Uterus (tissue), 2 donors: Measurements from ENCODE around the gene LAMA5.

ENCODE experiments used
- POLR2A ChIP-seq, 2 donors: fragments of 450-650 bp; IDR thresholded peaks; one replicate each; pipeline ENCODE4 v1.6.1; 2016; ENCODE audit warnings: antibody characterized with exemption in 2 of 2, mild to moderate bottlenecking in 1 of 2, moderate library complexity in 1 of 2
- TF ChIP-seq, protein P1 (sequence below), 4 experiments: fragments of 200-600 bp in 2 of 4; fragments of 450-650 bp in 2 of 4; sonication (generic) in 2 of 4; IDR thresholded peaks; one replicate each; pipeline ENCODE4 v1.5.1; 2016 to 2019; ENCODE audit warnings: antibody characterized with exemption in 4 of 4, mild to moderate bottlenecking in 2 of 4, moderate library complexity in 1 of 4

DNA sequence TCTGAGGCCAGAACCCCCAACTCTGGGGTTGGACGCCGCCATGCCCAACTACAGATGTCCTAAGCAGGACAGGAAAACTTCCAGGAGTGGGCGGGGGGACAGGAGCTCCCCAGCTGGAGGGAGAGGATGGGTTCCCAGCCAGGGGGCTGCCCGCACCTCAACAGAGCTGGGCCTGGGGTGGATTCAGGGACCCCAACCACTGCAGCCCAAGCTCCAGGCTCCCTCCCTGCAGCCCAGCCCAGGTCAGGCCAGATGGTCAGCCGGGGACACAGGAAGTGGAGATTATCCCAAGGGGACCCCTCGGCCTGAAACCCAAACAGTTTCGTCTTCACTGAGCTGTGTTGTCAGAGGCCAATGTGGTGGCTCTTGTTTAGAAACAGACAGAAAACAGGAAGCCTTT is 9.4 kb downstream of the LAMA5 start:
- TF ChIP-seq, protein P1, sequence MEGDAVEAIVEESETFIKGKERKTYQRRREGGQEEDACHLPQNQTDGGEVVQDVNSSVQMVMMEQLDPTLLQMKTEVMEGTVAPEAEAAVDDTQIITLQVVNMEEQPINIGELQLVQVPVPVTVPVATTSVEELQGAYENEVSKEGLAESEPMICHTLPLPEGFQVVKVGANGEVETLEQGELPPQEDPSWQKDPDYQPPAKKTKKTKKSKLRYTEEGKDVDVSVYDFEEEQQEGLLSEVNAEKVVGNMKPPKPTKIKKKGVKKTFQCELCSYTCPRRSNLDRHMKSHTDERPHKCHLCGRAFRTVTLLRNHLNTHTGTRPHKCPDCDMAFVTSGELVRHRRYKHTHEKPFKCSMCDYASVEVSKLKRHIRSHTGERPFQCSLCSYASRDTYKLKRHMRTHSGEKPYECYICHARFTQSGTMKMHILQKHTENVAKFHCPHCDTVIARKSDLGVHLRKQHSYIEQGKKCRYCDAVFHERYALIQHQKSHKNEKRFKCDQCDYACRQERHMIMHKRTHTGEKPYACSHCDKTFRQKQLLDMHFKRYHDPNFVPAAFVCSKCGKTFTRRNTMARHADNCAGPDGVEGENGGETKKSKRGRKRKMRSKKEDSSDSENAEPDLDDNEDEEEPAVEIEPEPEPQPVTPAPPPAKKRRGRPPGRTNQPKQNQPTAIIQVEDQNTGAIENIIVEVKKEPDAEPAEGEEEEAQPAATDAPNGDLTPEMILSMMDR (IDR thresholded peaks at IDR 0.05), result no peak
- TF ChIP-seq POLR2A (IDR thresholded peaks at IDR 0.05), result no peak
